SKM-1 (cell line): ENCODE results near the gene AGO4.
"Not testable (repeated sequence)": the region's sequence is repeated elsewhere in the genome, so short reads cannot be mapped to it uniquely, and the experiment has no call there.

ENCODE experiments used
- DNase-seq: peaks from one replicate; lab custom pipeline; 2025; ENCODE audit not compliant: unreplicated experiment; lab: John Stamatoyannopoulos, UW

The AGO4 gene

GRCh38 chr1:35810096-35810881 lies 2.5 kb downstream of the AGO4 start:
- DNase-seq = no peak

- not testable (repeated sequence) for DNase-seq
Observed at GRCh38 chr1:35812754-35813153, 4.9 kb downstream of the AGO4 start.

- no peak for DNase-seq
Observed at GRCh38 chr1:35825255-35825654, 17.4 kb downstream of the AGO4 start.

GRCh38 chr1:35832276-35832905 lies 24.6 kb downstream of the AGO4 start:
- DNase-seq = no peak

- DNase-seq = no peak
Observed at GRCh38 chr1:35833395-35833794, 25.6 kb downstream of the AGO4 start.

GRCh38 chr1:35834218-35834617 lies 26.4 kb downstream of the AGO4 start:
- no peak for DNase-seq

GRCh38 chr1:35835398-35835797 lies 27.6 kb downstream of the AGO4 start:
- no peak for DNase-seq

- DNase-seq = no peak
Observed at GRCh38 chr1:35836734-35837133, 28.9 kb downstream of the AGO4 start.

- DNase-seq = no peak
Observed at GRCh38 chr1:35838693-35839245, 31.0 kb downstream of the AGO4 start.

GRCh38 chr1:35844826-35845225 lies 37.0 kb downstream of the AGO4 start:
- no peak for DNase-seq

- no peak for DNase-seq
Observed at GRCh38 chr1:35845766-35846165, 38.0 kb downstream of the AGO4 start.

GRCh38 chr1:35847935-35848565 lies 40.2 kb downstream of the AGO4 start:
- DNase-seq = peak; percentile 47

GRCh38 chr1:35850051-35850450 lies 42.2 kb downstream of the AGO4 start:
- DNase-seq = no peak

- no peak for DNase-seq
Observed at GRCh38 chr1:35850716-35851115, 42.9 kb downstream of the AGO4 start.

- DNase-seq = no peak
Observed at GRCh38 chr1:35851132-35851869, 43.5 kb downstream of the AGO4 start.

GRCh38 chr1:35852241-35852640 lies 44.4 kb downstream of the AGO4 start:
- DNase-seq = no peak

GRCh38 chr1:35854989-35855700 lies 47.3 kb downstream of the AGO4 start:
- no peak for DNase-seq

- DNase-seq = no peak
Observed at GRCh38 chr1:35856964-35857363, 49.1 kb downstream of the AGO4 start.

- DNase-seq = peak; percentile 17
Observed at GRCh38 chr1:35857830-35858229, 50.0 kb downstream of the AGO4 start.

GRCh38 chr1:35860696-35861095 lies 52.9 kb downstream of the AGO4 start:
- peak; percentile 88 for DNase-seq

GRCh38 chr1:35863136-35863535 lies 55.3 kb downstream of the AGO4 start:
- no peak for DNase-seq
